Testis (tissue), 3 donors: Measurements from ENCODE around the gene ZNF786. TPM values are rescaled to one million over a fixed set of nuclear protein-coding genes. Genes with fewer than 3 reads are reported as not detected.

Source experiments
- DNase-seq: peaks from one replicate; pipeline ENCODE4 v3.0.0-alpha.2; 2019
- H3K27ac ChIP-seq, 2 donors: fragments of 200-600 bp; sonication (generic); one replicate each; pipeline ENCODE4 v1.5.1; 2019
- H3K27me3 ChIP-seq: fragments of 200-600 bp; sonication (generic); one replicate; pipeline ENCODE4 v1.5.1; 2019
- H3K36me3 ChIP-seq: fragments of 200-600 bp; sonication (generic); one replicate; pipeline ENCODE4 v1.5.1; 2017; ENCODE audit warnings: low read depth; ENCODE audit errors: missing control alignments
- H3K4me1 ChIP-seq: fragments of 200-600 bp; sonication (generic); one replicate; pipeline ENCODE4 v1.5.1; 2019
- H3K4me3 ChIP-seq, 2 donors: fragments of 200-600 bp; sonication (generic); one replicate each; pipeline ENCODE4 v1.5.1; 2017 to 2019
- H3K9me3 ChIP-seq: fragments of 200-600 bp; sonication (generic); one replicate; pipeline ENCODE4 v1.5.1; 2017
- CTCF ChIP-seq, 3 experiments: fragments of 450-650 bp in 2 of 3; fragments of 200-600 bp in 1 of 3; sonication (generic) in 1 of 3; IDR thresholded peaks; one replicate each; pipeline ENCODE4 v1.5.1; 2016 to 2019; ENCODE audit warnings: antibody characterized with exemption in 3 of 3, mild to moderate bottlenecking in 2 of 3, moderate library complexity in 1 of 3
- POLR2A ChIP-seq: fragments of 450-650 bp; IDR thresholded peaks from one replicate; pipeline ENCODE4 v1.6.1; 2017; ENCODE audit warnings: antibody characterized with exemption, mild to moderate bottlenecking, moderate library complexity
- WGBS, 2 donors: methylation state at CpG; one replicate each; pipeline ENCODE4 v1.1.5; 2018; 5-methylcytosine and 5-hydroxymethylcytosine counted together
- intact Hi-C: fragments of 100-400 bp; cut with DNase I; formaldehyde crosslinking; loops from one replicate; pipeline ENCODE4 v1.15.1; 2023; ENCODE audit warnings: low total_unique reads
- polyA plus RNA-seq: library from polyadenylated mRNA; stranded (reverse); fragments of 350-450 nt; fragmentation: Illumina TruSeq; extraction: RNeasy Lipid Tissue Mini Kit (QIAGEN cat#74804); gene quantifications from one replicate; pipeline ENCODE4 v1.2.3, GENCODE V29; 2014; ENCODE audit warnings: low read depth, low replicate concordance; ENCODE audit not compliant: insufficient read depth
- total RNA-seq, 2 donors: library from RNA; depleted of rRNA; stranded (reverse); fragments of >200 nt; gene quantifications; one replicate each; pipeline ENCODE4 v1.2.3, GENCODE V29; 2016

The ZNF786 gene
- total and polyA plus RNA-seq, 3 donors from 2014 or later, result 2.6 to 8.8 (median 8.3) TPM

- H3K36me3 ChIP-seq, result no peaks in the 10 kb centered on the region
- TF ChIP-seq POLR2A (no peak), CTCF (IDR thresholded peaks at IDR 0.05) (no peak)
- peak; percentile 58 for DNase-seq
- no peaks in the 10 kb centered on the region for H3K27me3 ChIP-seq
- 0% methylated on average over 23 to 25 of the region's 48 CpGs for WGBS, 2 donors
- H3K9me3 ChIP-seq, result no peaks in the 10 kb centered on the region
- intact Hi-C loops, result no loop called here
- H3K4me3 ChIP-seq, result peak overlapping the region; percentile 65 to 79
- peak overlapping the region; percentile 96 to 98 for H3K27ac ChIP-seq
- H3K4me1 ChIP-seq, result peaks cover 10% of the 10 kb centered on the region
These were observed 36.2 kb upstream of the ZNF786 start for GRCh38 chr7:149126662-149127266.

GRCh38 chr7:149125863-149126661 lies 35.5 kb upstream of the ZNF786 start, which contains the start of gene ZNF425:
ZNF425 (minus strand) TSS chr7:149126324; CDS start chr7:149126213, 111 bp downstream.
- Histone ChIP-seq H3K36me3 (no peaks in the 10 kb centered on the region), H3K27me3 (no peaks in the 10 kb centered on the region), H3K9me3 (no peaks in the 10 kb centered on the region), H3K4me1 (peaks cover 10% of the 10 kb centered on the region), H3K27ac (peak within 1 kb of the TSS; percentile 96 to 98), H3K4me3 (peak within 1 kb of the TSS; percentile 65 to 79)
- intact Hi-C loops, result no loop called here
- WGBS, 2 donors, result 0 to 1% methylated on average over 12 to 61 of the region's 72 CpGs
- peak; percentile 94 to 99 (median 99) for TF ChIP-seq CTCF (IDR thresholded peaks at IDR 0.05)
- TF ChIP-seq POLR2A, result peak; percentile 85
- DNase-seq, result peak; percentile 89

- TF ChIP-seq CTCF (IDR thresholded peaks at IDR 0.05), result no peak
- TF ChIP-seq POLR2A, result no peak
- WGBS, 2 donors, result 1 to 4% methylated on average over 21 of the region's 21 CpGs
- Histone ChIP-seq H3K27ac (peak overlapping the region; percentile 96 to 98), H3K36me3 (no peaks in the 10 kb centered on the region), H3K4me1 (peaks cover 10% of the 10 kb centered on the region), H3K4me3 (peak overlapping the region; percentile 65 to 79), H3K27me3 (no peaks in the 10 kb centered on the region), H3K9me3 (no peaks in the 10 kb centered on the region)
- no peak for DNase-seq
- intact Hi-C loops, result no loop called here
These were observed 34.8 kb upstream of the ZNF786 start for GRCh38 chr7:149125189-149125862.

GRCh38 chr7:149109969-149110368 lies 19.5 kb upstream of the ZNF786 start:
- Histone ChIP-seq H3K27ac (no peak overlapping the region), H3K36me3 (no peaks in the 10 kb centered on the region), H3K4me3 (no peak overlapping the region), H3K27me3 (no peaks in the 10 kb centered on the region), H3K4me1 (no peaks in the 10 kb centered on the region), H3K9me3 (no peaks in the 10 kb centered on the region)
- WGBS, 2 donors, result 90 to 93% methylated on average over 8 to 12 of the region's 12 CpGs
- no peak for DNase-seq
- intact Hi-C loops, result no loop called here
- TF ChIP-seq POLR2A (no peak), CTCF (IDR thresholded peaks at IDR 0.05) (no peak)
